HuH-7 (cell line): ENCODE results near the gene ARMC7.
A peak's percentile ranks its signal among the peaks of the same experiment; 100 is the strongest.

Source experiments
- DNase-seq: peaks from one replicate; pipeline ENCODE4 v3.0.0; 2011; ENCODE audit warnings: low spot score

ARMC7 gene

GRCh38 chr17:75078284-75079022, 31.3 kb upstream of the ARMC7 start:
- no peak for DNase-seq

GRCh38 chr17:75079023-75079373, 30.8 kb upstream of the ARMC7 start:
- DNase-seq, result no peak

- no peak for DNase-seq
These were observed 27.9 kb upstream of the ARMC7 start for GRCh38 chr17:75081611-75082540.

- no peak for DNase-seq
These were observed 27.1 kb upstream of the ARMC7 start for GRCh38 chr17:75082683-75083082.

GRCh38 chr17:75084039-75084660, 25.6 kb upstream of the ARMC7 start:
- DNase-seq, result peak; percentile 71

GRCh38 chr17:75086496-75087181, 23.1 kb upstream of the ARMC7 start:
- no peak for DNase-seq

GRCh38 chr17:75087182-75087557, 22.6 kb upstream of the ARMC7 start:
- DNase-seq, result no peak

- DNase-seq, result peak; percentile 87
These were observed 22.0 kb upstream of the ARMC7 start, which contains the start of gene SLC16A5 for GRCh38 chr17:75087558-75088453. Gene SLC16A5 (plus strand): TSS chr17:75087954. CDS start chr17:75093637, 5,683 bp downstream.

GRCh38 chr17:75088465-75089417, 21.0 kb upstream of the ARMC7 start:
- DNase-seq, result no peak

- no peak for DNase-seq
These were observed 18.6 kb upstream of the ARMC7 start for GRCh38 chr17:75090871-75091854.

- no peak for DNase-seq
These were observed 17.9 kb upstream of the ARMC7 start for GRCh38 chr17:75091855-75092327.

- no peak for DNase-seq
These were observed 16.1 kb upstream of the ARMC7 start for GRCh38 chr17:75093548-75094158.

- no peak for DNase-seq
These were observed 14.8 kb upstream of the ARMC7 start for GRCh38 chr17:75094871-75095399.

- DNase-seq, result peak; percentile 91
These were observed 13.6 kb upstream of the ARMC7 start for GRCh38 chr17:75096082-75096625.

GRCh38 chr17:75097865-75098264, 11.9 kb upstream of the ARMC7 start:
- no peak for DNase-seq

- DNase-seq, result no peak
These were observed 10.9 kb upstream of the ARMC7 start for GRCh38 chr17:75098861-75099260.

- DNase-seq, result no peak
These were observed 9.7 kb upstream of the ARMC7 start for GRCh38 chr17:75099881-75100595.
